Vagina (tissue), 2 donors: ENCODE measurements around the gene RUNX2. TPM values are rescaled to one million over a fixed set of nuclear protein-coding genes. Genes with fewer than 3 reads are reported as not detected.

Experiments
- DNase-seq, 2 donors: peaks; one replicate each; pipeline ENCODE4 v3.0.0-alpha.2; 2017; ENCODE audit errors: extremely low spot score in 2 of 2
- H3K27ac ChIP-seq: fragments of 200-600 bp; sonication (generic); one replicate; pipeline ENCODE4 v1.5.1; 2019
- H3K27me3 ChIP-seq: fragments of 200-600 bp; sonication (generic); one replicate; pipeline ENCODE4 v1.5.1; 2019
- H3K36me3 ChIP-seq, 2 donors: fragments of 200-600 bp; sonication (generic); one replicate each; pipeline ENCODE4 v1.5.1; 2017 to 2019
- H3K4me1 ChIP-seq: fragments of 200-600 bp; sonication (generic); one replicate; pipeline ENCODE4 v1.5.1; 2019
- H3K4me3 ChIP-seq, 2 donors: fragments of 200-600 bp; sonication (generic); 1 replicate in 1 of 2; 2 replicates in 1 of 2; pipeline ENCODE4 v1.5.1; 2016 to 2019
- H3K9me3 ChIP-seq: fragments of 200-600 bp; sonication (generic); one replicate; pipeline ENCODE4 v1.5.1; 2019
- POLR2A ChIP-seq, 2 donors: fragments of 450-650 bp; IDR thresholded peaks; one replicate each; pipeline ENCODE4 v1.6.1; 2017; ENCODE audit warnings: antibody characterized with exemption in 2 of 2, mild to moderate bottlenecking in 2 of 2, moderate library complexity in 2 of 2
- POLR2AphosphoS5 ChIP-seq, 2 donors: sonication (generic); formaldehyde crosslinking; IDR thresholded peaks; one replicate each; pipeline ENCODE4 v1.9.0; 2017; ENCODE audit warnings: antibody characterized with exemption in 2 of 2, mild to moderate bottlenecking in 2 of 2, low read depth in 1 of 2; ENCODE audit not compliant: insufficient read depth in 1 of 2
- intact Hi-C: fragments of 100-400 bp; cut with DNase I; formaldehyde crosslinking; loops from one replicate; pipeline ENCODE4 v1.15.1; 2023
- total RNA-seq: library from RNA; depleted of rRNA; stranded (reverse); fragments of >200 nt; gene quantifications from one replicate; pipeline ENCODE4 v1.2.3, GENCODE V29; 2016
- TF ChIP-seq, protein P1 (sequence below), 3 experiments: fragments of 450-650 bp in 2 of 3; fragments of 200-600 bp in 1 of 3; sonication (generic) in 1 of 3; IDR thresholded peaks; one replicate each; pipeline ENCODE4 v1.5.1; 2017 to 2019; ENCODE audit warnings: antibody characterized with exemption in 3 of 3, mild to moderate bottlenecking in 2 of 3, moderate library complexity in 2 of 3

Gene RUNX2
- total RNA-seq, 1 donor from 2014 or later: 13.0 TPM

- no peak overlapping the region for H3K27ac ChIP-seq
- intact Hi-C loops: no loop called here
- no peak for DNase-seq
Observed at GRCh38 chr6:45507186-45507585, 179.1 kb downstream of the RUNX2 start.

DNA sequence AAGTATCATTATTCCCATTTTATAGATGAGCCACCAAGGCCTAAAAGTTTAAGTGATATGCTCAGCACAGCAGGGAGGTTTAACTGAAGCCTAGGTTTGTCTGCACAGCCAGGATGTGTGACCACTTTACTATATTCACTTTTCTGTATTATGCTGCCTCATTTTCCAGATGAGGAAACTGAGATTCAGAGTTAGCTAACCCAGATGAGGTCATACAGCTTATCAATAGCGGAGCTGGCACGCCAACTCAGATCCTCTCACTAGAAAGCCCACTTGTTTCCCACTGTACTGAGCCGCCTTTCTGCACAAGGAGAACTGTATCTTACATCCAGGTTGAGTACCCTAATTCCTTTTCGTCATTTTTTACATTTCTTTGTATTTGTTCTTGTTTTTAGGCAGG, 181.3 kb downstream of the RUNX2 start:
- Histone ChIP-seq H3K4me1 (no peaks in the 10 kb centered on the region), H3K9me3 (no peaks in the 10 kb centered on the region), H3K4me3 (no peak overlapping the region), H3K36me3 (no peaks in the 10 kb centered on the region), H3K27me3 (no peaks in the 10 kb centered on the region), H3K27ac (no peak overlapping the region)
- intact Hi-C loops: no loop called here
- no peak for DNase-seq
- TF ChIP-seq POLR2AphosphoS5 (IDR thresholded peaks at IDR 0.05; ENCODE audit: insufficient read depth in 1 of 2, low read depth in 1 of 2) (no peak), POLR2A (IDR thresholded peaks at IDR 0.05) (no peak)
- TF ChIP-seq, protein P1, sequence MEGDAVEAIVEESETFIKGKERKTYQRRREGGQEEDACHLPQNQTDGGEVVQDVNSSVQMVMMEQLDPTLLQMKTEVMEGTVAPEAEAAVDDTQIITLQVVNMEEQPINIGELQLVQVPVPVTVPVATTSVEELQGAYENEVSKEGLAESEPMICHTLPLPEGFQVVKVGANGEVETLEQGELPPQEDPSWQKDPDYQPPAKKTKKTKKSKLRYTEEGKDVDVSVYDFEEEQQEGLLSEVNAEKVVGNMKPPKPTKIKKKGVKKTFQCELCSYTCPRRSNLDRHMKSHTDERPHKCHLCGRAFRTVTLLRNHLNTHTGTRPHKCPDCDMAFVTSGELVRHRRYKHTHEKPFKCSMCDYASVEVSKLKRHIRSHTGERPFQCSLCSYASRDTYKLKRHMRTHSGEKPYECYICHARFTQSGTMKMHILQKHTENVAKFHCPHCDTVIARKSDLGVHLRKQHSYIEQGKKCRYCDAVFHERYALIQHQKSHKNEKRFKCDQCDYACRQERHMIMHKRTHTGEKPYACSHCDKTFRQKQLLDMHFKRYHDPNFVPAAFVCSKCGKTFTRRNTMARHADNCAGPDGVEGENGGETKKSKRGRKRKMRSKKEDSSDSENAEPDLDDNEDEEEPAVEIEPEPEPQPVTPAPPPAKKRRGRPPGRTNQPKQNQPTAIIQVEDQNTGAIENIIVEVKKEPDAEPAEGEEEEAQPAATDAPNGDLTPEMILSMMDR (IDR thresholded peaks at IDR 0.05): no peak

More at GRCh38 chr6:45507186-45507585, 179.1 kb downstream of the RUNX2 start:
- Histone ChIP-seq H3K4me1 (no peaks in the 10 kb centered on the region), H3K36me3 (no peaks in the 10 kb centered on the region), H3K9me3 (no peaks in the 10 kb centered on the region), H3K27me3 (no peaks in the 10 kb centered on the region), H3K4me3 (no peak overlapping the region)
- no peak for TF ChIP-seq POLR2AphosphoS5 (IDR thresholded peaks at IDR 0.05; ENCODE audit: insufficient read depth in 1 of 2, low read depth in 1 of 2)
- no peak for TF ChIP-seq POLR2A (IDR thresholded peaks at IDR 0.05)
- TF ChIP-seq, protein P1 (IDR thresholded peaks at IDR 0.05): no peak

DNA sequence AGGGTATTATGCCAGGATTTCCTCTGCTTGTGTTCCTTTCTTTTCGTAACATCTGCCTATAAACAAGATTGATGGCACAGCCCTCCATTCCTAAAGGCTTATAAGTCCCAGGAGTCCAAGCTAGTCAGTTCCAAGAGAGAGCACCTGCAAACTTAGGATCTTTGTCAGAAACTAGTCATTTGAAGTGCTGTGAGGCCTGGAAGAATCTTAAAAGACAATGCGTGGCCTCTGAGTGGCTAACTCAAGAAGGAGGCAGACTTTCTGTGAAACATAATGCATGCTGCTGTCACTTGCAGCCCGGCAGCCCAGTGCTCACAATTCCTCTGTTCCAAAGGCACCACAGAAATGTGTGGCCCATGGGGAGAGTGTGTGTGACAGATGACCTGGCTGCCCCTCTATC, 184.6 kb downstream of the RUNX2 start:
- H3K9me3 ChIP-seq: no peaks in the 10 kb centered on the region
- no peak for DNase-seq

DNA sequence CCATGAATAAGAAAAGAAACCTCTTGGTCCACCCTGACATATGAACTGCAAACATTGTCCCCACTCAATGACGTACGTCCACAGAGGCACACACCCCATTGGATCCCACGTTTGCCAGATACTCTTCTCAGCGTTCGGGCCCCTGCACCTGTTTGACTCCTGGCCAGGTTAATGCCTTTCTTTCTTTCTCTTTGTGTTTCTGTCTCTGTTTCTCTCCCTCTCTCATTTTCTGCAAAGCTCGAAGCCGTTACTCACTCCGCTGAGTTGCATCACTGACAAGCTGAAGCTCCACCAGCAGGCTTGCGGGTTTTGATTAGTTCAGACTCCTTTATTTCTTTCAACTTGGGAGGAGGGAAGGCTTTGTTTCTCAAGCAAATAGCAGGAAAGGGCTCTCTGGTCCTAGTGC, 185.1 kb downstream of the RUNX2 start:
- H3K4me3 ChIP-seq: no peak overlapping the region
- H3K9me3 ChIP-seq: no peaks in the 10 kb centered on the region
- no peaks in the 10 kb centered on the region for H3K36me3 ChIP-seq
- TF ChIP-seq POLR2A (IDR thresholded peaks at IDR 0.05) (no peak), POLR2AphosphoS5 (IDR thresholded peaks at IDR 0.05; ENCODE audit: insufficient read depth in 1 of 2, low read depth in 1 of 2) (no peak)
- TF ChIP-seq, protein P1 (IDR thresholded peaks at IDR 0.05): no peak
- no peaks in the 10 kb centered on the region for H3K27me3 ChIP-seq
- DNase-seq: no peak
- intact Hi-C loops: no loop called here
- no peaks in the 10 kb centered on the region for H3K4me1 ChIP-seq
- H3K27ac ChIP-seq: no peak overlapping the region

More for the DNA sequence above, 184.6 kb downstream of the RUNX2 start:
- Histone ChIP-seq H3K4me1 (no peaks in the 10 kb centered on the region), H3K27ac (no peak overlapping the region), H3K4me3 (no peak overlapping the region), H3K27me3 (no peaks in the 10 kb centered on the region), H3K36me3 (no peaks in the 10 kb centered on the region)
- TF ChIP-seq POLR2A (IDR thresholded peaks at IDR 0.05) (no peak), POLR2AphosphoS5 (IDR thresholded peaks at IDR 0.05; ENCODE audit: insufficient read depth in 1 of 2, low read depth in 1 of 2) (no peak)
- TF ChIP-seq, protein P1 (IDR thresholded peaks at IDR 0.05): no peak
- intact Hi-C loops: no loop called here

DNA sequence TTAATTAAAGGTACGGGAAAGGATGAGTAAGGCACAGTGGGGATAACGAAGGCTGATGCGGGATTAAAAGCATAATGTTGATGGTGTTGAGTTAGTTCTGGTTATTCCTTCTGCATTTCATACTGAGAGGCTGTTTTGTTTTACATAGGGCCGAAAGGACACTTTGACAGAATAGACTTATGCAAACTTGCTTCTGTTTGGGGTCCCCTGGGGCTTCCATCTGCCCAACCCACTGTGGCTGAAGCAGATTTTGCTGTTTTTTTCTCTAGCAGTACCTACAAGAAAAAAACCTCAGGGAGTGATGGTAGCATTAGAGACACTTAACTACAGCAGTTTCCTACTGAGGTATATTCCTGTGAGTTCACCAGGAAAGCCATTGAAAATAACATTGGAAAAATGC, 185.7 kb downstream of the RUNX2 start:
- intact Hi-C loops: no loop called here
- H3K36me3 ChIP-seq: no peaks in the 10 kb centered on the region
- TF ChIP-seq POLR2AphosphoS5 (IDR thresholded peaks at IDR 0.05; ENCODE audit: insufficient read depth in 1 of 2, low read depth in 1 of 2) (no peak), POLR2A (IDR thresholded peaks at IDR 0.05) (no peak)
- TF ChIP-seq, protein P1 (IDR thresholded peaks at IDR 0.05): no peak
- DNase-seq: no peak
- no peaks in the 10 kb centered on the region for H3K9me3 ChIP-seq
- H3K4me3 ChIP-seq: no peak overlapping the region
- H3K4me1 ChIP-seq: no peaks in the 10 kb centered on the region
- H3K27ac ChIP-seq: no peak overlapping the region
- no peaks in the 10 kb centered on the region for H3K27me3 ChIP-seq
